GM13976 (cell line): Measurements from ENCODE around the gene ECE1.

ENCODE experiments used
- DNase-seq: peaks from one replicate; pipeline ENCODE4 v3.0.0; 2012; ENCODE audit warnings: low spot score
- in situ Hi-C: fragments of 300-500 bp; cut with MboI; formaldehyde crosslinking; loops from one replicate; pipeline ENCODE4 v1.12.0; 2022; ENCODE audit warnings: low sequenced_read_pairs, mixed read lengths, inconsistent platforms; ENCODE audit not compliant: unreplicated experiment
- TF ChIP-seq, protein P1 (sequence below): IDR thresholded peaks from 2 replicates; pipeline ENCODE4 v1.5.1; 2012; ENCODE audit warnings: borderline replicate concordance, mild to moderate bottlenecking; ENCODE audit not compliant: insufficient read depth; ENCODE audit errors: extremely low read depth, missing control alignments, control extremely low read depth

ECE1 gene

DNA sequence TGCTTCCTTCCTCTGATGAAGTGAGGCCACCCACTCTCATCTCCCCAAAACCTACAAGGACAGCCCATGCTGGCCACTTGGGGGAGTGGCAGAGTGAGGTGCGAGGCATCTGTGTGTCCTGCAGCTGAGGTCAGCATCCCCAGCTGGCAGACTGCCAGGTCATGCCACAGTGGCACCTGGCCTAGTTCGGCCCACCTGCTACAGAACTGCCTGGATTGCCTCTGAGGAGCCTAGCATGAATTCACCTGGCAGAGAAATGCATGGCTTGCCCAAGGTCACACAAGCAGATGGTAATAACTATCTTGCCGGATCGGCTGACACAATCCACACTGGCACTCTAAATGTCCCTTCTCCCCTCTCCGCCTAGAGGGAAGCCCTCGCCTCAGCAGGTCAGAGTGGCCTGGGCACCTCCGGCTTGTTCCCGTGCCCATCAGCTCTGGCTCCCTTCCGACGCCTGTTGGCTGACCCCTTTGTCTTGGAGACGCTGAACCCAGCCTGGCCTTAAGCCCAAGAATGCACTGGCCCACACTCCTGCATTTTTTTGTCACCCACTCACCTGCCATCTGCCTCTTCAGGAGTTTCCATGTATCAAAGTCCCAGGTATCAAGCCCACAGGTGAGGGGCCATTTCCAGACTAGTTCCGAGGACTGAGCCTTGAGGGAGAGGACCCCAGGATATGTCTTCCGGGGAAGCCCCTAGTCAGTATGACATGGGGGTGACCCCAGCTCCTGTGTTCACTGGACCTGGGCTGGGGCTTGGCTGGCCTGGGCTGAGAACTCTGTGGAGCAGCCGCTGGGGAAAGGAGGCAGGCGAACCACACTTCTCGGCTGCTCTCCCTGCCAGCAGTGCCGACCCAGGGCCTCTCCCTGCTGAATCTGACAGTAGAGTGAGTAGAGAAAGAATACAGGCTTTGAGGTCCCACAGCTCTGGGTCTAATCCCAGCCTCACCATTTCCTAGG lies 21.7 kb downstream of the ECE1 start:
- DNase-seq, result no peak
- TF ChIP-seq, protein P1, sequence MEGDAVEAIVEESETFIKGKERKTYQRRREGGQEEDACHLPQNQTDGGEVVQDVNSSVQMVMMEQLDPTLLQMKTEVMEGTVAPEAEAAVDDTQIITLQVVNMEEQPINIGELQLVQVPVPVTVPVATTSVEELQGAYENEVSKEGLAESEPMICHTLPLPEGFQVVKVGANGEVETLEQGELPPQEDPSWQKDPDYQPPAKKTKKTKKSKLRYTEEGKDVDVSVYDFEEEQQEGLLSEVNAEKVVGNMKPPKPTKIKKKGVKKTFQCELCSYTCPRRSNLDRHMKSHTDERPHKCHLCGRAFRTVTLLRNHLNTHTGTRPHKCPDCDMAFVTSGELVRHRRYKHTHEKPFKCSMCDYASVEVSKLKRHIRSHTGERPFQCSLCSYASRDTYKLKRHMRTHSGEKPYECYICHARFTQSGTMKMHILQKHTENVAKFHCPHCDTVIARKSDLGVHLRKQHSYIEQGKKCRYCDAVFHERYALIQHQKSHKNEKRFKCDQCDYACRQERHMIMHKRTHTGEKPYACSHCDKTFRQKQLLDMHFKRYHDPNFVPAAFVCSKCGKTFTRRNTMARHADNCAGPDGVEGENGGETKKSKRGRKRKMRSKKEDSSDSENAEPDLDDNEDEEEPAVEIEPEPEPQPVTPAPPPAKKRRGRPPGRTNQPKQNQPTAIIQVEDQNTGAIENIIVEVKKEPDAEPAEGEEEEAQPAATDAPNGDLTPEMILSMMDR, result no peak
- in situ Hi-C loops, result no loop called here

DNA sequence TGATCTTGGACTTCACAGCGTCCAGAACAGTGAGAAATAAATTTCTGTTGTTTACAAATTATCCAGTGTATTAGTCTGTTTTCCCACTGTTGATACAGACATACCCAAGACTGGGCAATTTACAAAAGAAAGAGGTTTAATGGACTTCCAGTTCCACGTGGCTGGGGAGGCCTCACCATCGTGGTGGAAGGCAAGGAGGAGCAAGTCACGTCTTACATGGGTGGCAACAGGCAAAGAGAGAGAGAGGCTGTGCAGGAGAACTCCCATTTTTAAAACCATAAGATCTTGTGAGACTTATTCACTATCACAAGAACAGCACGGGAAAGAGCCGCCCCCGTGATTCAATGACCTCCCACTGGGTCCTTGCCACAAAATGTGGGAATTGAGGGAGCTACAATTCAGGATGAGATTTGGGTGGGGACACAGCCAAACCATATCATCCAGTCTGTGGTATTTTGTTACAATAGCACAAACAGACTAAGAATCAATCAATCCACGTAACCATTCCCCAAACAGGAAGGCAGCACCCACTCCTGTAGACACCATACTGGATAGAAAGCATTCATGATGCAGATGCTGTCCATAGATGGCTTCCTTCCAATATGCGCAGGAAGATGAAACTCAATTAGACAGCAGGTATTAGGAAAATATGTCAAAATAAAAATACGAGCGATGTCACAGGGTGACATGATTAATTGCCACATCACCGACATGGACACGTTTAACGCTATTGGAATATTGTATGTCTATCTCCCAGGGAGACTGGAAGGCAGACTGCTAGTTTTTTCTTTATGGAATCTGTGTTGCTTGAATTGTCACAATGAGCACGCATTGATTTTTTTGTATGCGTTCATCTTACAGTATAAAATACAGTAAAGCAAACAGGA lies 22.8 kb downstream of the ECE1 start:
- in situ Hi-C loops, result no loop called here
- no peak for DNase-seq
- TF ChIP-seq, protein P1, result no peak

DNA sequence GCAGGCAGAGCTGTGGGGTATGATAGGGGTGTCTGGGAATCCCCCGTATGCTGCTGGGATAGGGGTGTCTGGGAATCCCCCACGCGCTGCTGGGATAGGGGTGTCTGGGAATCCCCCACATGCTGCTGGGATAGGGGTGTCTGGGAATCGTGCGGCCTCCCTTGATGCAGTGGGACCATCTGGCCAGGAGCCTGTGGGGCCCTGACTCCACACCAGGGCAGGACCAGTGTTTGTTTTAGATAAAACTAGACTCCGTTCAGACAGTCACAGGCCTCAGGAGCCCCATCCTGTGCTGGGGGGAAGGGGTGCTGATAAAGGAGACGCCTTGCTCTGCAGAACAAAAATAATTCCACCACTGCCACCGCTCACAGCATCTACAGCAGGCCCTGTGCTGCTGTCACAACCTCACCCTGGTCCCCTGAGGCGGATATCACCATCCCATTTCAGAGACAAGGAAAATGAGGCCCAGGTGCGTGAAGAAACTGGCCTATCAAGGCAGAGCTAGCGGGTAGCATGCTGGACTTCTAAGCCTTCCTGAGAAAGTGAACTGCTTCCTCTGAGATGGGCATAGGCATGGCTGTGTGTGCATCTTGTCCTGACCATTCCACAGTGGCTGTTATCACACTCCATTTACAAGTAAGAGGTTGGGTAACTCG lies 24.0 kb downstream of the ECE1 start:
- no peak for DNase-seq
- TF ChIP-seq, protein P1, result no peak
- in situ Hi-C loops, result no loop called here

DNA sequence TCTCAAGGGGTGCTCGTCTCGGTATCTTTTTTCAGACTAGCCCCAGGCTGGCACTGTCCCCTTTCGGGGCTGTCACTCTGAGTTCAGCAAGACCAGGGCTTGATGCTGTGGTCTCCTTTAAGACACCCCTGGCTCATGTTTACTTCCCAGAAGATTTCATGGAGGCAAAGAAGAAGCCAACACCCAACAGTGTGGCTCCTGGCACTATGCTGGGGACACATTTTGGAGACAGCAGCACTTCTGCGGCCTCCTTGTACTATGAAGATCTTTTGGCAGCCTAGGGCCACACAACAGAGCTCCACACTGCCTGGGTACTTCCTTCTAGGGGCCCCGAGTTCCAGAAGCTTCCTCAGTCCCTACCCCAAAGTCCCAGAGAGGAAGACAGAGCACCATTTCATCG lies 24.6 kb downstream of the ECE1 start:
- in situ Hi-C loops, result no loop called here
- TF ChIP-seq, protein P1, result no peak
- no peak for DNase-seq

DNA sequence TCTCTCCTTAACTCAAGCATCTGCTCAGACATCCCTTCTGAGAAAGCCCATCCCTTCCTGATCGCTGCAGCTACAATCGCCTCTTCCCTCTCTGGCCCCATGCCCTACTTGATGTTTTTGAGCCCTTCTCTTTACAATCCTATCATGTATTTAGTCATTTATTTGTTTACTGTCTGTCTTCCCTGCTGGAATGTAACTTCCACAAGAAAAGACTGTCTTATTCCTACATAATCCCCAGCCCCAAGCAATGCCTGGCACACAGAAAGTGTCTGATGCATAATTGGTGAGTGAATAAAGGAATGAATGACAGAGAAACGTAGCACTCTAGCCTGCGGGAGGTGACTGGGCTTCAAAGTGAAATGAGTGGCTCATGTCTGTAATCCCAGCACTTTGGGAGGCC lies 25.4 kb downstream of the ECE1 start:
- no peak for DNase-seq
- in situ Hi-C loops, result no loop called here
- TF ChIP-seq, protein P1, result no peak

DNA sequence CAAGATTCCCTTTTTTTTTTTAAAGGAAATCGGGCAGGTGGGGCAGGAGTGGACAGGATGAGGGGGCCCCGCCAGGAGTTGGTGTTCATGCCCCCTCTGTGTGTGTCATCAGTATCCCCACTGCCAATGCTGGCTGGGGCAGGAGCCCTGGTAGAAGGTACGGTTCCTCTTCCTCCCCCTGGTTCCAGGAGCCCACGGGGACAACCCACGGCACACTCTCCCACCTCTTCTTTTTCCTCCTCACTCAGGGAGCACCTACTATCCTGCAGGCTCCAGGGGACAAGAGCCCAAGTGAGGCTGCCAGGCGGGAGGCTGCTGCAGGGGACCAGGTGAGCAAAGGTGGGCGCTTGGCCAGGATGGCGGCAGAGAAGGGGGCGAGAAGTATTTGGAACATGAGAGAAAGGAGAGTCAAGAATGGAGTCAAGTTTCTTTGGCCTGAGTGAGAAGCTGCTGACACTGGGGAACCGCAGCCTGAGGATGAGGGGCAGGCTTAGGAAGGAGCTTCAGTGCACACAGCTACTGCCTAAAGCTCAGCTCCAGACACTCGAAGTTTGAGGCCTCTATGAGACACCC lies 26.5 kb downstream of the ECE1 start:
- in situ Hi-C loops, result no loop called here
- TF ChIP-seq, protein P1, result no peak
- DNase-seq, result no peak
